ACC112 (cell line): ENCODE measurements around the gene PUS7L.
"Not testable (repeated sequence)": the region's sequence is repeated elsewhere in the genome, so short reads cannot be mapped to it uniquely, and the experiment has no call there.

Source experiments
- H2AFZ ChIP-seq: fragments of 200-600 bp; sonication (generic); one replicate; pipeline ENCODE4 v1.6.0; 2017; ENCODE audit warnings: antibody characterized with exemption, low read length; ENCODE audit not compliant: unreplicated experiment
- H3K27ac ChIP-seq: fragments of 200-600 bp; sonication (generic); 2 replicates; pipeline ENCODE4 v1.5.1; 2014; ENCODE audit warnings: low read depth, mild to moderate bottlenecking, antibody characterized with exemption, low read length, moderate library complexity
- H3K27me3 ChIP-seq: fragments of 200-600 bp; sonication (generic); 2 replicates; pipeline ENCODE4 v1.6.1; 2014; ENCODE audit warnings: mild to moderate bottlenecking, antibody characterized with exemption, low read length, moderate library complexity, mixed read lengths; ENCODE audit not compliant: insufficient read depth
- H3K36me3 ChIP-seq: fragments of 200-600 bp; sonication (generic); 2 replicates; pipeline ENCODE4 v1.6.1; 2016; ENCODE audit warnings: mild to moderate bottlenecking, antibody characterized with exemption, low read length, moderate library complexity, mixed read lengths; ENCODE audit not compliant: insufficient read depth
- H3K4me1 ChIP-seq: fragments of 200-600 bp; sonication (generic); one replicate; pipeline ENCODE4 v1.6.1; 2016; ENCODE audit warnings: low read length, mixed read lengths; ENCODE audit not compliant: insufficient read depth, unreplicated experiment, control insufficient read depth
- H3K4me3 ChIP-seq: fragments of 200-600 bp; sonication (generic); 2 replicates; pipeline ENCODE4 v1.5.1; 2014; ENCODE audit warnings: mild to moderate bottlenecking, low read depth, low read length
- H3K79me2 ChIP-seq: fragments of 200-600 bp; sonication (generic); one replicate; pipeline ENCODE4 v1.6.0; 2016; ENCODE audit warnings: low read length; ENCODE audit not compliant: control insufficient read depth, unreplicated experiment, insufficient read depth

PUS7L gene

DNA sequence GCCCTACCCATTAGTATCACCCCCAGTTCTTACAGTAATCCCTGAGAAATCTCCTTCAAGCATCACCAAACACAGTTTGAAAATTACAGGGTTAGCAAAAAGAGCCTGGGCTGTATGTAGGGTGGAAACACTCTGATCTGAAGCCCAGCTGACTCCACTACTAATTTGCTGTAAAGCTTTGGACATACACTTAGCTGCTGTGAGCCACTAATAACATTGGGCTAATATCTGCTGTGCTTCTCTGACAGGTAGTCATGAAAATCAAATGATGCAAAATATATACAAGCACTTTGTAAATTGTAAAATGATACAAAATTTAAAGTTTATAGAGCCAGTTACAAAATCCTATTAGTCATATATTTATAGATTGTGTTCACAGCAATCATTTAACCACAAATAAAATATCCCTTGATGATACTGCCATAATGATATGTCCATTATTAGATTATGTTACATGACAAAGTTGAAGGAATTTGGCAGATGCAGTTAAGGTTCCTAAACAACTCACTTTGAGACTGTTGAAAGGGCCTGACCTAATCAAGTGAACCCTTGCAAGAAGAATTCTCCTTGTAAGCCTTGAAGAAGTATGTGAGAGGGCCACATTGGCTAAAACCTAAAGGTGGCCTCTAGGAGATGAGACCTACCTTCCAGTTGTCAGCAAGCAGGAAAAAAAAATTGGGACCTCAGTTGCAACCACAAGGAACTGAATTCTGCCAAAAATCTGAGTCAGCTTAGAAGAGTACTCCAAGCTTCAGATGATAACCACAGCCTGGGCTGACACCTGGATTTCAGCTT lies 28.5 kb upstream of the PUS7L start:
- no peaks in the 10 kb centered on the region for H3K79me2 ChIP-seq
- peaks cover 4% of the 10 kb centered on the region; the same call in 1 of the 2 replicates for H3K36me3 ChIP-seq
- H3K4me3 ChIP-seq = no peak overlapping the region
- H3K4me1 ChIP-seq = peaks cover 3% of the 10 kb centered on the region
- H2AFZ ChIP-seq = no peak overlapping the region
- H3K27me3 ChIP-seq = no peaks in the 10 kb centered on the region
- no peak overlapping the region for H3K27ac ChIP-seq

DNA sequence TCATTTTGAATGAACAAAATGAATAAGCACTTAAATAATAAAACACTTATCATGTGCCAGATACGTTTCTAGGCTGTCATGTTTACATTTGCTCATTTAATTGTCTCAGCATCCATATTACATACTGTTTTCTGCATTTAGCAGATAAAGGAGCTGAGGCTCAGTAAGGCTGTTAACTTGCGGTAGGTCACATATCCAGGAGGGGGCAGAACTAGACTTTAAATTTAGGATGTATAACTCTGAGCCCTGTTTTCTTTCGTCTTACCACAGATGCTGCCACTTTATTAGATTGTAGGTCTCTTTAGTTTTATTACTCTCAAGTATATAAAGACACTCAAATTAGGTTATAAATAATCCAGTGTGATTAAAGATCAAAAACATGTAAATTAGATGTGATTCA lies 17.9 kb upstream of the PUS7L start:
- no peak overlapping the region for H2AFZ ChIP-seq
- H3K27ac ChIP-seq = no peak overlapping the region
- no peaks in the 10 kb centered on the region for H3K27me3 ChIP-seq
- no peaks in the 10 kb centered on the region for H3K79me2 ChIP-seq
- peaks cover 16% of the 10 kb centered on the region for H3K36me3 ChIP-seq
- H3K4me1 ChIP-seq = no peaks in the 10 kb centered on the region
- no peak overlapping the region for H3K4me3 ChIP-seq

DNA sequence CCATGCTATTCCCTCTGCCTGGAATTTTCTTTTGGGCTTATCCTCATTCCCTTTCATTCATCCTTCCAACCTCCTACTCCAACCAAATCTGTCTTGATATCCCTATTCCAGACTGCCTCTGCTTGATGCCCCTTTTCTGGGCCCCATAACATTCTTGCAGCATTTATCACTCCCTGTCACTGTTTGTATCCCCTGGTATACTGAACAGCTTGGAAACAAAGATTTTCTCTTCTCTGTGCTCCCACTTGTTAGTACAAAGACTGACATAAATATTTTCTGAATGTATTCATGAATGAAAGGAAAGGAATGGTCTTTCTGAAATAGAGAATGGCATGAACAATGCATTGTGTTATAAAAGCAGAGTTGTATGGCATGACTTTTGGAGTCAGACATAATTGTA lies 7.7 kb upstream of the PUS7L start:
- Histone ChIP-seq H3K4me1 (no peaks in the 10 kb centered on the region), H3K79me2 (no peaks in the 10 kb centered on the region), H3K4me3 (no peak overlapping the region)

DNA sequence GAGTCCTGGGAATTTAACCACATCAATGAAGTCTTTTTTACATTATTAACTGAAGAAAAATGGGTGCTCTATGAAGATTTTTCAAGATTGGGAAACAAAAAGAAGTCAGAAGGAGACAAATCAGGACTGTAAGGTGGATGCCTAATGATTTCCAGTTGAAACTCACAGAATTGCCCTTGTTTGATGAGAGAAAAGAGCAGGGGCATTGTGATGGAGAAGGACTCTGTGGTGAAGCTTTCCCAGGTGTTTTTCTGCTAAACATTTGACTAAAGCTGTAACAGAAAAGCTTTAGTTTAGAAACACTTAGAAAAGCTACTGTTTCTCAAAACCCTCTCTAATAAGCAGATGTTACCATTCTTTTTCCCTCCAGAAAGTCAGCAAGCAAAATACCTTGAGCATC lies 5.9 kb upstream of the PUS7L start:
- no peak overlapping the region for H3K27ac ChIP-seq
- peaks cover 10% of the 10 kb centered on the region for H3K4me1 ChIP-seq
- H3K27me3 ChIP-seq = no peaks in the 10 kb centered on the region
- no peak overlapping the region for H3K4me3 ChIP-seq
- peaks cover 10% of the 10 kb centered on the region for H3K79me2 ChIP-seq
- H3K36me3 ChIP-seq = 0 out of 2 replicates have a peak, but pooled peaks cover 3% of the 10 kb centered on the region
- no peak overlapping the region for H2AFZ ChIP-seq

More for the DNA sequence above, 7.7 kb upstream of the PUS7L start:
- Histone ChIP-seq H3K36me3 (0 out of 2 replicates have a peak, but pooled peaks cover 14% of the 10 kb centered on the region), H2AFZ (no peak overlapping the region), H3K27me3 (no peaks in the 10 kb centered on the region), H3K27ac (no peak overlapping the region)

DNA sequence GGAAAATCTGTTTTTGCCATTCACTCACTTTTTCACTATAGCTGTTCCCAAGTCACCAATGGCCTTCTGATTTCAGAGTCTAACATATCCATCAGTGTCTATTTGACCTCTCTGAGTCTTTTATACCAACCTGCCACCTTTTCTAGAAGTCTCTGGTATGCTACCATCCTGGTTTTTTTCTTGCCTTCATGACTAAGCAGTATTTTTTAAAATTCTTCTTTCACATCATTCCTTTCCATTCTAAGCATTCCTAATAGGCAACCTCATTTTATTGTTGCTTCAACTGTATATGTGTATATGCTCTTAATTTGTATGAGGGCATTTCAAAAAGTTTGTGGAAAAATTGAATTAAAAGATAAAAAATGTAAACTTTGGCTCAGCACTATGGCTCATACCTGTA lies 5.2 kb upstream of the PUS7L start:
- Histone ChIP-seq H3K27me3 (no peaks in the 10 kb centered on the region), H3K27ac (no peak overlapping the region), H3K79me2 (peaks cover 10% of the 10 kb centered on the region), H3K4me1 (peaks cover 10% of the 10 kb centered on the region), H3K4me3 (no peak overlapping the region), H3K36me3 (0 out of 2 replicates have a peak, but pooled peaks cover 3% of the 10 kb centered on the region), H2AFZ (no peak overlapping the region)

DNA sequence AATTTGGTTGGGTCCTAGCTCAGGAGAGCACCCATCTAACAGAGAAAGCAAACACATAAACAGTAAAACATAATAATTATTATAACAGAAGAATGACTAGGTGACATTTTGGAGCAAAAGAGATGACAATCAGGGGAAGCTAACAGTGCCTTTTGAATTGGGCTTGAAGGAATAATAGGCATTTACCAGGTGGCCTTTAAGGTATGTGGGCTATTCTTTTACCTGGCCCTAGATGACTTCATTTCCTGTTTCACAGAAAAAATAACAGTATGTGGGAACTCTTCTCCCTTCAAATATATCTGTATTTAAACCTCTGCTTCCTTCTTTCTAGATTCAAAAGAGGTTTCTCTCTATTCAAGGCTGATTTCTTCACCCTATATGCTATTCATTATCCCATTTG lies 4.0 kb upstream of the PUS7L start:
- Histone ChIP-seq H3K27me3 (no peaks in the 10 kb centered on the region), H3K79me2 (peaks cover 17% of the 10 kb centered on the region), H3K36me3 (no peaks in the 10 kb centered on the region), H3K4me3 (no peak overlapping the region), H3K27ac (no peak overlapping the region), H2AFZ (no peak overlapping the region), H3K4me1 (peaks cover 15% of the 10 kb centered on the region)

DNA sequence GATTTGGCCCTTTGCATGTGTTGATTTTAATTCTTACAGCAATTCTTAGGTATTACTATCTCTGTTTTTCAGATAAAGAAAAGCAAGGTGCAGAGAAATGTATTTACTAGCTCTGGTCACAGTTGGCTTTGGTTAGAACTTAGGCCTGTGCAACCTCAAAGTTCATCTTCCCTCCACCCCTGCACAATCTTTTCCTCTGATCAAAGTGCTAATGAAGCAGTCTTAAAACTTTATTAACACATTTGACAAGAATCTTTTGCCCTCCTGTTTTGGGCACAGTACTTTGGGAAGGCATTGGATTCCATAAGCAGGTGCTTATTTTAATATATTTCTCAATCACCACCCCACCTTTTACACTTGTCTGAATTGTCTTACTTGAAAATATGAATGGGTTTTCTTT lies 2.9 kb upstream of the PUS7L start:
- peaks cover 16% of the 10 kb centered on the region for H3K4me1 ChIP-seq
- peaks cover 25% of the 10 kb centered on the region for H3K79me2 ChIP-seq
- no peak overlapping the region for H3K27ac ChIP-seq
- H3K36me3 ChIP-seq = no peaks in the 10 kb centered on the region
- H2AFZ ChIP-seq = no peak overlapping the region
- peak overlapping the region; percentile 83; the same call in 1 of the 2 replicates for H3K4me3 ChIP-seq
- no peaks in the 10 kb centered on the region for H3K27me3 ChIP-seq

DNA sequence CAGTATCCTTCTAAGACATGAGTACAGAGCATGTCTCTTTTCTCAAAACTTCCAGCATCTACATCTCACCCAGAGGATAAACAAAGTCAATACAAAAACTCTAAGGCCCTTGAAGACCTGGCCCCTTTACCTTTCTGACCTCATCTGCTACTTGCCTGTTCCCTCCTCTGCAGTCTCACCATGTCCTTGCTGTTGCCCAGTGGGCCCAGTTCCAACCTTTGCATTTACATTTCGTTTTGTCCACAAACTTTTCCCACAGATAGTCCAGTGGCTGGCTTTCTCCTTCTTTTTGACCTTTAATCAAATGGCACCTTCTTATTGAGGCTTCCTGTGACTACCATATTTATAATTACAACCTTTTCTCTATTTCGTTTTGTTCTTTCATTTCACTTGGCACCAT lies 1.8 kb upstream of the PUS7L start:
- Histone ChIP-seq H3K27ac (no peak overlapping the region), H2AFZ (no peak overlapping the region), H3K36me3 (no peaks in the 10 kb centered on the region), H3K27me3 (no peaks in the 10 kb centered on the region), H3K79me2 (peaks cover 32% of the 10 kb centered on the region), H3K4me1 (peaks cover 16% of the 10 kb centered on the region), H3K4me3 (peak overlapping the region; percentile 83)

DNA sequence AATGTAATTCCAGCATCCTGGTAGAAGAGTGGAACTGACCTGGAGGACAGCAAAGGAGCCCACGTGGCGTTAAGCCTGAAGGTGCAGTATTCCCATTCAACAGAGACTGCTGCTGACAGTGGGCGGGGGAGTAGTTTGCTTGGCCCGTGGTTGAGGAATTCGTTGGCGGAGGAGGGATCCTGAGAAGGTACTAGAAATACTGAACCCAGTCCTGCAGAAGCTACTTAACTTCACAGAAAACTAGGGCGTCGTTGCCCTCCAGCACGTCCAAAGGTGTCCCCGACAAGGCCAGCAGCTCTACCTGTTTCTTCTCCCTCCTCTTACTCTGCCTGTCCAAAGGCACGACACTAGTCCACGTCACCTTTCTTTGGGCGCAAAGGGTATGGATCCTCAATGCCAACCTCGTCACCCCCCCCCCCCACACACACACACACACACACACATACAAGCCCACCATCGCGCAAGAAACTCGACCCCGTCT lies 303 bp downstream of the PUS7L start:
- Histone ChIP-seq H3K4me1 (peaks cover 16% of the 10 kb centered on the region), H3K36me3 (peaks cover 13% of the 10 kb centered on the region), H3K27ac (no peak overlapping the region), H3K27me3 (no peaks in the 10 kb centered on the region), H3K79me2 (peaks cover 32% of the 10 kb centered on the region), H3K4me3 (peak overlapping the region; percentile 83), H2AFZ (peak overlapping the region; percentile 69)

DNA sequence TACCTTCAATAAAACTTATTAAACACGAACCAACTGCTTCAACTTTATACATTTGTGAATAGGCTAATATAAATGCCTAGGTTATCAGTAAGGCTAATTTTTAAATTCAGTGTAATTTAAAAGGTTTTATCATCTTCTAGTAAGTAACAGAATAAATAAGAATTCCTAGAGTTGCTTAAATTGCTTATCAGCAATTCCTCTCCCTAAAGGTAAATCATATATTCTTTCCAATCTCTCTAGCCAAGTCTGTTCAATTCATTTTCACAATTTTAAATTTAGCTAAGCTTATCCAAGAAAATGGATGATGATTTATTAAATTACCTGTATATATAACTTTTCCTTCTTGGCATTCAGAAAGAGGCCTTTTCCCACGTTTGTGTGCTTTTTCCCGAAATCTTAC lies 4.6 kb downstream of the PUS7L start:
- peaks cover 6% of the 10 kb centered on the region for H3K4me1 ChIP-seq
- H3K4me3 ChIP-seq = no peak overlapping the region
- H3K27me3 ChIP-seq = no peaks in the 10 kb centered on the region
- H3K36me3 ChIP-seq = peaks cover 20% of the 10 kb centered on the region
- no peak overlapping the region for H3K27ac ChIP-seq
- peaks cover 28% of the 10 kb centered on the region for H3K79me2 ChIP-seq
- no peak overlapping the region for H2AFZ ChIP-seq

DNA sequence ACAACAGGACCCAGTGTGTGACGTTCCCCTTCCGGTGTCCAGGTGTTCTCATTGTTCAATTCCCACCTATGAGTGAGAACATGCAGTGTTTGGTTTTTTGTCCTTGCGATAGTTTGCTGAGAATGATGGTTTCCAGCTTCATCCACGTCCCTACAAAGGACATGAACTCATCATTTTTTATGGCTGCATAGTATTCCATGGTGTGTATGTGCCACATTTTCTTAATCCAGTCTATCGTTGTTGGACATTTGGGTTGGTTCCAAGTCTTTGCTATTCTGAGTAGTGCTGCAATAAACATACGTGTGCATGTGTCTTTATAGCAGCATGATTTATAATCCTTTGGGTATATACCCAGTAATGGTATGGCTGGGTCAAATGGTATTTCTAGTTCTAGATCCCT lies 7.2 kb downstream of the PUS7L start:
- not testable (repeated sequence) for H3K4me3 ChIP-seq, H3K4me1 ChIP-seq, H2AFZ ChIP-seq, H3K27me3 ChIP-seq, H3K27ac ChIP-seq
- Histone ChIP-seq H3K36me3 (peaks cover 27% of the 10 kb centered on the region), H3K79me2 (peaks cover 12% of the 10 kb centered on the region)
